NCI-H187 treated with DMSO at 0.1 percent for 48 hours (cell line): ENCODE results near the gene GPR27.
A peak's percentile ranks its signal among the peaks of the same experiment; 100 is the strongest.

ENCODE experiments used
- DNase-seq: peaks from one replicate; lab custom pipeline; 2025; lab: John Stamatoyannopoulos, UW

The GPR27 gene, protein sequence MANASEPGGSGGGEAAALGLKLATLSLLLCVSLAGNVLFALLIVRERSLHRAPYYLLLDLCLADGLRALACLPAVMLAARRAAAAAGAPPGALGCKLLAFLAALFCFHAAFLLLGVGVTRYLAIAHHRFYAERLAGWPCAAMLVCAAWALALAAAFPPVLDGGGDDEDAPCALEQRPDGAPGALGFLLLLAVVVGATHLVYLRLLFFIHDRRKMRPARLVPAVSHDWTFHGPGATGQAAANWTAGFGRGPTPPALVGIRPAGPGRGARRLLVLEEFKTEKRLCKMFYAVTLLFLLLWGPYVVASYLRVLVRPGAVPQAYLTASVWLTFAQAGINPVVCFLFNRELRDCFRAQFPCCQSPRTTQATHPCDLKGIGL

DNA sequence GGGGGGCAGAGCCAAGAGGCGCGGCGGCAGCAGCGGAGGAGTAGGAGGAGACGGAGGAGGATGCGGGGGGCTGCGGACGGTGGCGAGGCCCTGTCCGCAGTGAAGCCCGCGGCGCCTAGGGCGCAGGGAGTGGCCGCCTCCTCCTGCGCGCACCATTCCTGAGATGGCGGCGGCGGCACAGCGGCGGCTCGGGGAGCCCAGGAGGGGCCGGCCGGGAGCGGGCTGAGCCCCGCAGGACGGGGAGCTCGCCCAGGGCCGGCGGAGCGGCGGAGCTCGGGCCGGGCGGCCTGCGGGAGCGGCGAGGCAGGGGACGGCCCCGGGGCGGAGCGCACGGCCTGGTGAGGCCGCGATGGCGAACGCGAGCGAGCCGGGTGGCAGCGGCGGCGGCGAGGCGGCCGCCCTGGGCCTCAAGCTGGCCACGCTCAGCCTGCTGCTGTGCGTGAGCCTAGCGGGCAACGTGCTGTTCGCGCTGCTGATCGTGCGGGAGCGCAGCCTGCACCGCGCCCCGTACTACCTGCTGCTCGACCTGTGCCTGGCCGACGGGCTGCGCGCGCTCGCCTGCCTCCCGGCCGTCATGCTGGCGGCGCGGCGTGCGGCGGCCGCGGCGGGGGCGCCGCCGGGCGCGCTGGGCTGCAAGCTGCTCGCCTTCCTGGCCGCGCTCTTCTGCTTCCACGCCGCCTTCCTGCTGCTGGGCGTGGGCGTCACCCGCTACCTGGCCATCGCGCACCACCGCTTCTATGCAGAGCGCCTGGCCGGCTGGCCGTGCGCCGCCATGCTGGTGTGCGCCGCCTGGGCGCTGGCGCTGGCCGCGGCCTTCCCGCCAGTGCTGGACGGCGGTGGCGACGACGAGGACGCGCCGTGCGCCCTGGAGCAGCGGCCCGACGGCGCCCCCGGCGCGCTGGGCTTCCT lies at the start of gene GPR27:
GPR27 (plus strand) TSS at position 155 of the 909 bp plus-strand sequence; CDS start at position 350, 195 bp downstream.
- DNase-seq: no peak

DNA sequence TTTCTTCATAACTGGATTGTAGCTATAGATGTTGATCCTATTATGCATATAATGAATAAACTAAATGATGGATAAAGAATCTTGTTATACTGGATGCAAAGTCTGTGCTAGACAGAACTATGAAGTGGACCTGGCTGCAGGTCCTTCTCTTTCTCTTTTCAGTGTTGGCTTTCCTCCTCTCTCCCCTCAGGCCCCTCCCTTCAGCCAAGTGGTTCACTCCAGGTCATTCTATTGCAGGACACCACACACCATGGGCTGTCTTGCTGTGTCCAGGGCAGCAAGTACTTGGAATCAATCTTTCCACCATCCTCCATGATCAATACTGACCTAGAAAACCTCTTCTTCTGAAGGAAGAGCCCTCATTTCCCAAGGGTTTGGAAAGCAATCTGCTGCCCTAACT lies 48.7 kb upstream of the GPR27 start:
- DNase-seq: no peak

DNA sequence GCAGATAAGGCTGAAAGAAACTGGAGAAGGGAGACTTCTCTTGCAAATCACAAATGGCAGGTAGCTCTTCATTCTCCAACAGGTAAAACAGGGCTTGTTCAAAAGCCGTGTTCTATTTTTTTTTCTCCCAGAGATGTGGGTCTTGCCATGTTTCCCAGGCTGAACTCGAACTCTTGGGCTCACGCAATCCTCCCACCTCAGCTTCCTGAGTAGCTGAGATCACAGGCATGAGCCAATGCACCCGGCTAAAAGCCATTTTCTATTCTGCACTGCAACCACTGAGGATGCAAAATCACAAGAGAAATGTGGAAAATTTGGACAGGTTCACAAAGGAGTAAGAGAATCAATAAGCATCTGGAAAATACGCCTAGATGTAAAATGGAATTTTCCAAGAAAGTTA lies 48.0 kb upstream of the GPR27 start:
- DNase-seq: no peak

DNA sequence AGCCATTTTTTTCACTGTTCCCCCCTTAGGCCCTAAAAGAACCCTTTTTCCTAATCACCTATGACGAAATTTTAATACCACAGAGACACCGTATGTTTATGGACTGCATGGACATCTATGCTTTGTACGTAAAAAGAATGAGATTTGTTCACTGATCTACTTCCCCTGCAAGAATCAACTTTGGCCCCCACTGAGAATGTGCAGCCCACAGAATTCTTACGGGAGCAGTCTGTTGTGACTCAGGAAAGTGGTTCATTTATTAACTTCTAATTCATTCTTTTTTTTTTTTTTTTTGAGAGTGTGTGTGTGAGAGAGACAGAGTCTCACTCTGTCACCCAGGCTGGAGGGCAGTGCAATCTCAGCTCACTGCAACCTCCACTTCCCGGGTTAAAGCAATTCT lies 46.1 kb upstream of the GPR27 start:
- DNase-seq: no peak

DNA sequence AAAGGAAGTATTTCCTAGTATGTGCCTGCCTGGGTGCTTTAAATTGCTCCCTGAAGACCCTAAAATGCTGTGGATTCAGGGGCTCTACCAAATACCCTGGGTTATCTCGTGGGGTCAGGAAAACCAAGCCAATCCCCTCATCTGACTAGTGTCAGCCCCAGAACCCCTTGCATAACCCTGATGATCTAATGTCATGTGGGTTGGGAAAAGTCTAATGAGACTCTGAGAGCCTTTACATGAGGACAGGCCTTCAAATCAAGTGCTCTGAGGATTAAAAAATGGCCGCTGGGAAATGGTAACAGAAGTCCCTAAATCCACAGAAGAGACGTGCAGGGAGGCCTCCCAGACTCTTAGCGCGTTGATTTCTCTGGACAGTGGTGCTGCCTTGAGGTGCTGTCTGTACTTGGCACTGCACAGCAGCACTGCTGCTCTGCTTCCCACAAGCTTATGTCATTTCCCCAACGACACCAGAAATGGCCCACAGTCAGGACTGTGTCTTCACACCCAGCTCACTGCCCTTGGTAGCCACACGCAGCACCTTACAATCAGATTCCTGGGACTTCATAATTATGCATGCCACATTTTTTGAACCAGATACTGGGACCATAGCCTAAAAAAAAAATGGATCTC lies 45.1 kb upstream of the GPR27 start:
- DNase-seq: no peak

DNA sequence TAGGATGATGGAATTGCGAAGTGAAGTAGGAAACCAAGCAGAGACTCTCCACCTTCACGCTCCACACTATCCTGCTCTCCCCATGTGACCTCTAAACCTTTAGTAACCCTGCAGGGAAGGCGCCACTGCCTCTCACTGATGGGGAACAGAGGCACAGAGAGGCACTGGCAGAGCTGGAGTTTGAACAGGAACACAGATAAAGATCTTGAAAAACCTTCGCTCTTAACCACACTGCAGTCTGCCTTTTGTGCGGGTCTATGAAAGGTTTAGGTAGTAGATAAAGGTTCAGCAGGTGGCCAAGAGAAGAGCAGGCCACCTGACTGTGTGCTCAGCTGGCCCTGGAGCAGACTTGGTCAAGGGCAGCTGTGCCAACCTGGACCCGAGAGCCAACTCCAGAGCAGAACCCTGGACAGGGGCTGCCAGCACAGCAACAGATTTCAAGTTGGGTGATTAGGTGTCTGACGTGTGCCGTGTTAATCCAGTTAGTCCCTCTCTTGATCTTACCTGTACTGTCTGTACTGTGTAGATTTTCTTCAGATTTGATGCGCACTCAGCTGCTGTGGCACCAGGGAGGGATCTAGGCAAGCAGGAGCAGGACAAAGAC lies 43.6 kb upstream of the GPR27 start:
- no peak for DNase-seq

DNA sequence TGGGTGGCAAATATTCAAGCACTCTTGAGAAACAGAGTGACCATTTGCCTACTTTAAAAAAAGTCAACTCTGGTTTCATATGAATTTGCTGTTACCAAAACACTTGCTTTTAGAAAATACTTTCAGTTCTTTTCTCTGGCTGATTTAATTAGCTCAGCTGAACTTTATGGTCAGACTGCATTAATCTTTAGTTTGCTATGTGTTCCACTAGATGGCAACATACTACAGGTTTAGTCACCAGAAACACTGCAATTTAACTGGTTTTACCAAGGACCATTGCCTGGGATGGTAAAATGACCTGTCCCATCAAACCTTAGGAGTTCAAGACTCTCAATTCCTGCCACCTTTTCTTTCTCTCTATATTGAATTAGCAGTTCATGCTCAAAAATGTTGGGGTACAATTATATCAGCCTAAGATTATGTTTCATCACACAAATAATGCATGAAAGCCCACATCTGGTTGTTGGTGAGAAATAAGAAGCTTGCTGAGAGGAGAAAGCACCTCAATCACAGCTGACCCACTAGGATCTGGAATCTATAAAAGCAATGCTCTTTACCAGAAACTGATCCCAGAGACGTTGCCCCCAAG lies 42.7 kb upstream of the GPR27 start:
- no peak for DNase-seq

DNA sequence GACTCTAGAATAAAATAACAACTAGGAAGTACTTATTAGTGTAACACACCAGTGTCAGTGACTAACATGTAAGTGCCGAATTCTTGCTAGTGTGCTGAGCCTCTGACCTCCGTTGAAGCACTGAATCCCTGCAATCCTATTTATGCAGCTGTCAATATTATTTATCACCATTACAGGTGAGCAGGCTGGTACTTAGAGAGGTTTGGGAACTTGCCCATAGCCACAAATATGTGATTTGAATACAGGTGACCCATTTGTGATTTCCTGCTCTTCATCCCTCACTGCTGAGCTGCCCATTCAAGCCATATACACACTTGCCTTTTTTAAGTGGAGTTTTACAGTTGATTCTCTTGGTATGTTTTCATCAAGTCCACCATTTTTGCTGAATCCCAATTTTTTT lies 40.6 kb upstream of the GPR27 start:
- peak; percentile 86 for DNase-seq

DNA sequence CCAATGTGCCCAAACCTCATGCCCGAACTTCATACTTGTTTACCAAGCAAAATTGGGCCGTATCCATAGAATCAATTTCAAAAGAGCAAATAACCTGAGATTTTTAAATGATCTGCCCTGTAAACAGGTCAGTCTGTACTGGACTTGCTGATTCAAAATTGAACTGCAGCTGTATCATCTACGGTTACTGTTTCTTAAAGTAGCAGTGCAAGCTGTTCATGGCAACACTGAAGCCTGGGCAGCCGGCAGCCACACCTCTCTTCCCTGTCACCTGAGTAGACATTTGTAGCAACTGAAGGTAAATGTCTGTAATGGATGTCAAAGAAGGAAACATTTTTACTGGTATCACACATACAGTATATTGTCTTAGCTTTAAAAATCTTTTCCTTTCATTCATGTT lies 39.1 kb upstream of the GPR27 start:
- no peak for DNase-seq

DNA sequence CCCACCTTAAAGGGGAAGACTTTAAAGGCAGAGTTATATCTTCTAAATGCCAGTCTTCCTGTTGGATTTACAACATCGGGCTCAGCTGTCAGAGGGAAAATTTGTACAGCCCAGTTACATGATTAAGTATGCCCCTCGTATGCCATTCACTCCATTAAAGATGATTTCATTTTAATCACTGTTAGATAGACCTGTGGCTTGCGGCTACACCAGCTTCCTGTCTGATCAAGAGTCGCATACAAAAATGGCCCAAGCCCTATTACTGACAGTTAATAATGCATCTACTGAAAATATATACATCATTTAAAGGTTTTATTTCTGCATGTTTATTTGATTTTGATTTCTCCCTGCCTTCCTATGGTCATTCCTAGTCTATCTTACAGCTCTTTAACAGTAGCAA lies 35.6 kb upstream of the GPR27 start:
- DNase-seq: no peak

DNA sequence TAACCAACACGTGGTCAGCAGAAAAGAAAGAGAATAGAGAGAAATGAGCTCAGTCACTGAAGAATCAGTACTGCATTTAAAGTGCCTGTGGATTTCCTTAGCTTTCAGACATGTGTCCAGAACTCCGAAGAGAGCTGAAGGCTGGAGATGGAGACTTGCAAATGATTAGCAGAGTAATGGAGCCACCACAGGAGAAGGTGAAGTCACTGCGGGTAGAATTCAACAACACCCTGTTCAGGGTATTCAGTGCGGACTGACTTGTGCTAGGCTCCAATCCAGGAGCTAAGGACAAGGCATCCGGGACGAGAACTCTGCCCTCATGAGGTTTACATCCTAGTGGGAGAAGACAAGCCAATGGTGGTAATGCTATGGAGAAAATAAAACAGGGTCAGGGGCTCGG lies 32.7 kb upstream of the GPR27 start:
- no peak for DNase-seq

DNA sequence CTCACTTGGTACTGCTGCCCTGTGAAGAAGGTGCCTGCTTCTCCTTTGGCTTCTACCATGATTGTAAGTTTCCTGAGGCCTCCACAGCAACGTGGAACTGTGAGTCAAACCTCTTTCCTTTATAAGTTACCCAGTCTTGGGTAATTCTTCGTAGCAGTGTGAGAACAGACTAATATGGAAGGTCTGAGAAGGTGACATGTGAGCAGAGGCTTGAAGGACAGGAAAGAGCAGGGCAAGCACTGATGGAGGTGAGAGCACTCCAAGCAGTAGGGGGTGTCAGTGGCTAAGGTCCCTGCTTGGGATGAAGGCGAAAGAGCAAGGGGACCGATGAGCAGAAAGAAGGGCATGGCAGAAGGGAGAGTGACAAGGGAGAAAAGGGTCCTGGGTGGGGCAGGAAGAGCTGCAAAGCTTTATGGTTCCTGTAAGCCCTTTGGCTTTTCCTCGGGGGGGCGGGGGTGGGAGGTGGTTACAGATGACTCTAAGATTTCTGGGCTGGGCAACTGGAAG lies 32.0 kb upstream of the GPR27 start:
- no peak for DNase-seq

DNA sequence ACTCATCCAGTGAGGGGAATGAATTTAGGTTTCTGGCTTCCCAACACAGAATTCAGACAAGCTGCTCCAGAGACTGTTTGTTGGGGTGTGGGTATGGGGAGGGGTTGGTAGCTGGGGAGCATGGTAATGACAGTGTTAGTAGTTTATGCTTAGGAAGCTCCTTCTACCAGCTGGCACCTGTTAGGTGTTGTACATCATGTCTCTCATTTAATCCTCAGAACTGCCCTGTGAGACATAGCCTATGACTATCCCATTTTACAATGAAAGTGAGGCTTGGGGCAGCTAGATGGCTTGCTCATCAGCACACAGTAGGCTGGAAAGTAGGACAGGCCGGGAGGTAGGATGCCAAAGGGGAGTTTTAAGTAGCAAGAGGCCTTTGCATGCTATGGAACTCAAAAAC lies 31.0 kb upstream of the GPR27 start:
- no peak for DNase-seq

DNA sequence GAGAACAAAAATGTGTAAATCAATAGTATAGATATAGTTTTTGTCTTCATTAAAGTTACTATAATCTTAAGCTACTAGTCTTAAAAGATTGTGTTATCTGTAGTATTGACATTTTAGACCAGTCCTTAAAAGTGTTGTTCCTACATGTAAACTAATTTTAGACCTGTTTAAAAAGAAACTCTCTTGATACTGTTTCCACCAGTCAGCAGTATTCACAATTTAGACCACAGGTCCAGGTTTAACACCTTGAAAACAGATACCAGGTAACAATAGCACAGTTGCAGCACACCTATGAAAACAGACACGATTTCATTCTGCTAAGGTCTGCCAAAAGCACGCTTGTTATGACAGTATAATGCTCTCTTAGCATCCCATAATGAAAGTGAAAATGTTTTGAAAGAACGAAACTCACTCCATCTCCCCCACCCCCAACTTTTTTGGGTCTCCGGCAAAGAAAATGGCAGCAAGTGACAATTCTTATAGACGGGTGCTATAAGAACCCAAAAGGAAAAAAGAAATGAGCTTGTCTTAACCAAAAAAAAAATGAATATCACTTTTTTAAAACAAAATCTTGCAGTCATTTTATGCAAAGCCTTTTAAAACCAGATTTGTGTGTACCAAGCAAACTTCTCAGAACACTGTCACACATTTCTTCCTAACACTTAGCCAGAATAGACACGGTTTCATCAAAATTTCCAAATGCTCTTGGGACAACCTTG lies 30.0 kb upstream of the GPR27 start:
- no peak for DNase-seq

DNA sequence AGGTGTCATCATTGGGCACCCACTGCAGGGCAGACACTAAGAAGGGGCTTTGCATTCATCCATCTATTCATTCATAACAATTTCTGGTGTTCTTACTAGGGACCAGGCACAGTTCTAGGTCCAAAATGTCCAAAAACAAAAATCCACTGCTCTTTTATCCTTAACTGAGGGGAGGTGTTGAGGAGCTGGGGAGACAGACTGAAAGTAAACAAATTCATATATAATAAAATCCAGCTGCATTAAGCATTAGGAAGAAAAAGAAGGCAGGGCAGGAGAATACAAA lies 29.5 kb upstream of the GPR27 start:
- DNase-seq: no peak

DNA sequence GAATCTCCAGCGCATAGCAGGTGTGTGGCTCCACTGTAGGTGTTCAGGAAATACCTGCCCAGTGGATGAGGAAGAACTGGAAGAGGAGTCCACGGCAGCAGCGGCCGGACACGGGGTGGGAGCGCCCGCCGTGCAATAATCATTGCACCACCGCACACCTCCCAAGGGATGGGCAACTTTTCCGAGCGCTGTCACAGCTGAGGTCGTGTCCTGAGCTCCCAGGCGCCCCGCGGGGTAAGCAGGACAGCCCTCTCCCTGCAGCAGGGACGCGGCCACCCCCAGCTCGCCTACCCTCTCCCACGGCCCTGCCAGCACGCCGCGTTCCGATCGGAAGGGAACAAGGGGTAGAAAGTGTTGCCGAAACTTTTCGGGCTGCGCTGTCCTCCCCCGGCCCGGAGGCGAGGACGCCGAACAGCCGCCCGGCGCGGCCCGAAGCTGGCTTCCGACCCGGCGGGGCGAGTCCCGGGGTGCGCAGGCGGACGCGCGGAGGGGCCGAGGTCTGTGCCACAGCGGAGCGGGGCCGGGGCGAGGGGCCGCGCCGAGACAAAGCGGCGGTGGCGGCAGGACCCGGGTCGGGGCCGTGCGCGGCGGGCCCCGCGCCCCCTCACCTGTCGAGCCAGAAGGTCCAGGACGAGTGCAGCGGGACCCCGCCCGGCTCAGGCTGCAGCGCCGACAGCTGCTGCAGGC lies 28.9 kb upstream of the GPR27 start:
- no peak for DNase-seq

DNA sequence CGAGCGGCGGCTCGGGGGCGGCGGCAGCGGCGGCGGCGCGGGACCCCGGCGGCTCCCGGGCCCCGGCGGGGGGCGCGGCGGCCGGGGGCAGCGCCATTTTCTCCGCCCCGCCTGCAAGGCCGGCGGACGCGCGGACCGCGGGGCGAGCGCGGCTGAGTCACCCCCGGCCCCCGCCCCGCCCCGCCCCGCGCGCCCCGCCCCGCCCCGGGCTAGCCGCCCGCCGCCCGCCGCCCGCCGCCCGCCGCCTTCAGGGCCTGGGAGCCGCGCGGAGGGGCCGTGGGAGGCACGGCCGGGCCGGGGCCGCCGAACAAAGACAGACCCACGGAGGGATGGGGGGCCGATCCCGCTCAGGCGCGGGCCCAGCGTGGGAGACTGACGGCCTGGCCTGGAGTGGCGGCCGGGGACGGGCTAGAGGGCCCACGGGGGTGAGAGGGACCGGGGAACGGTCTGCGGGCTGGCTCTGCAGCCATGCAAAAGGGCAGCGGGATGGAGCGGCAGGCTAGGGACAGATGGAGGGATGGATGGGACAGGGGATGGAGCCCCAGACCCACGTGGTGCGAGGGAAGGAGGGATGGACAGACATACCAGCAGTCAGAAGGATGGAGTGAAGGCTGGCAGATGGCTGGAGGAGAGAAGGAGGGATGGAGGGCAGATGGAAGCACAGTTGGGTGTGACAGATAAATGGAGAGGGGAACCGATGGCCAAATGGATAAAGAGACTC lies 28.2 kb upstream of the GPR27 start, which contains the start of gene EIF4E3:
EIF4E3 (minus strand) TSS at position 132 of the 721 bp plus-strand sequence; CDS start at position 97, 35 bp downstream.
- DNase-seq: no peak

DNA sequence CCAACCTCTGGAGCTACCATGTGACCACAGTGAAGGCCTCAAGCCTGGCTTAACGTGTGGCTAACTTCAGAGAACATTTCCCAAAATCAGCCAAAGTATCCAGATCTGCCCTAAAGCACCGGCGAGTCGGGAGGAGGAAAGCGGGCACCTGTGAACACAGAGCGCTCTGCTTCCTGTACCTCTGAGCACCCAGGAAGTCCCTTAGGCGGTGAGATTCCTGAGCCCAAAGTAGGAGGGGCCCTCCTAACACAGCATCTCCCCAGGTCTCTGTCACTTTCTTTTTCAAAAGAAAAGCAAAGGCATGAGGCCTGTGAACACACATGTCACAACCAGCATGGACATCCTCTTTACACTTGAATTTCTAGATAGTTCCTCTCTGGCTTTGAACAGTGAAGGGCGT lies 27.5 kb upstream of the GPR27 start:
- no peak for DNase-seq

DNA sequence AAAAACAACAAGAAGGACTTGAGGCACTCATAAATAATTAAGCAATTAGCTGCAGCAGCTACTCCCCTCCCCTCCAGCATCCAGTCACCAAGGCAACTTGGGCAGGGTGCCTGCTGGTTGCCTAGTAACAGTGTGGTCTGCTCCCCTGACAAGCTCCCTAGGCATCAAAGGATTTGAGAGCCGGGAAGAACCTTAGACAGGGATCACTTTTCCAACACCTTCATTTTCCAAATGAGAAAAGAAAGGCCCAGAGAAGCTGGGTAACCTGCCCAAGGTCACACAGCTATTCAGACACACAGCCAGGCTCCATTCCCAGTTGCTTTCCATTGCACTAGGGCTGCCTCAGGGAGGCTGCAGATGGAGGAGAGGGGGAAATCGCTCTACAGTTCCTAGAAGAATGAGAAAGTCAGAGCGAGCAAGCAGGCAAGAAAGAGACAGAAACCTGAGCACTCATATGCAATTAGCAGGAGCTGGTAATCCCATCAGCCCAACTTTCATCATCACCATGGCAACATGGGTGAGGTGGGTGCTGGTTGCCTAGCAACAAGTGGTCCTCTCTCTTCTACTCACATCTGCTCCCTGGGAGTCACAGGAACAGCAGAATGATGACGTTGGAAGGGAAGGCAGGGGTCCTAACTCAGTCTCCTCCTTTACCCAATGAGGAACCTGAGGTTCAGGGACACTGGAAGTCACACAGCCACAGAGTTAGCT lies 24.9 kb upstream of the GPR27 start:
- DNase-seq: no peak
